Adrenal gland (tissue), 5 donors: ENCODE results near the gene CBLL1.

Source experiments
- CTCF ChIP-seq, 6 experiments: fragments of 450-650 bp in 4 of 6; fragments of 200-600 bp in 2 of 6; sonication (generic) in 1 of 6; IDR thresholded peaks; 1 replicate in 5 of 6; 2 replicates in 1 of 6; pipeline versions ENCODE4 v1.5.1 to v1.8.0; 2016 to 2021; ENCODE audit warnings: antibody characterized with exemption in 6 of 6, mild to moderate bottlenecking in 2 of 6, moderate library complexity in 1 of 6
- POLR2A ChIP-seq, 2 donors: fragments of 450-650 bp; IDR thresholded peaks; one replicate each; pipeline ENCODE4 v1.6.1; 2017; ENCODE audit warnings: antibody characterized with exemption in 2 of 2, mild to moderate bottlenecking in 2 of 2, moderate library complexity in 1 of 2
- donor health status: DM: no; HTN: no; CAD: no.

GRCh38 chr7:107767391-107767790 is 23.4 kb downstream of the CBLL1 start:
- TF ChIP-seq CTCF (IDR thresholded peaks at IDR 0.05) (no peak), POLR2A (IDR thresholded peaks at IDR 0.05) (no peak)
